ENCODE results near the gene NPTXR.

DNA sequence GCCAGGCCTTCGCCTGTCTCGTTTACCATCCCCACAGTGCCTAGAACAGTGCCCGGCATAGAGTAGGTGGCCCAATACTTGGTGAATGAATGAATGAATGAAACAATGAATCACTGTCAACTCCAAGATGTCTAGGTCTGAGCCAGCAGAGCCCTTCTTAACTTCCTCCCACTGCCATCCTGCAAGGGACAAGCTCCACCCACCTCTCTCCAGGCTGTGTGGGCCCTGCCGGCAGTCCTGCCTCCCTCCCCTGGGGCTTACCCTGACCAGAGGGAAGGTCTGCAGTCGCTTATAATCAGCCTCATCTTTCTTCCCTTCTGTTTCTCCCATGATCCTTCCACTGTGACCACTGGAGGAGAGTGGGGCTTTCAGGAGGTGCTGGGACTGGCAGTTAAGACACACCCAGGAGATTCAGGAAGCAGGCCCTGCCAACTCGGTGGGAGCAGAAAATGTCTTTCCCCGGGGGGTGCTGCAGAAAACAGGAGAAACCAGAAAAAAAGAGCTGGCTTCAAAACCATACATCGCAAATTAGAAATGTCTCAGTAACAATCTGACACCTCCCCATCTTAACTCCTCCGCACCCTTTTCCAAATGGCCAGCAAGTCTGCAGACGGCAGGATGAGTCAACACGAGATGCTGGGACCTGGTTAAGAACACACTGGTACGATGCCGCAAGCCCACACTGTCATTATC, 61.3 kb downstream of the NPTXR start:
- TF ChIP-seq EZH2phosphoT487 (IDR thresholded peaks at IDR 0.05; ENCODE audit: insufficient read depth, low read depth) (no peak), EZH2 (IDR thresholded peaks at IDR 0.05; ENCODE audit: insufficient read depth, poor library complexity, severe bottlenecking) (no peak)

Data from GM23248 (cell line).